IPS DF 19.7 (cell line): Measurements from ENCODE around the gene IL1RAP.
A peak's percentile ranks its signal among the peaks of the same experiment; 100 is the strongest.
"Not testable (repeated sequence)": the region's sequence is repeated elsewhere in the genome, so short reads cannot be mapped to it uniquely, and the experiment has no call there.

Source experiments
- DNase-seq: peaks from one replicate; pipeline ENCODE4 v3.0.0-alpha.2; 2013; ENCODE audit warnings: low read depth, low spot score

IL1RAP gene

DNA sequence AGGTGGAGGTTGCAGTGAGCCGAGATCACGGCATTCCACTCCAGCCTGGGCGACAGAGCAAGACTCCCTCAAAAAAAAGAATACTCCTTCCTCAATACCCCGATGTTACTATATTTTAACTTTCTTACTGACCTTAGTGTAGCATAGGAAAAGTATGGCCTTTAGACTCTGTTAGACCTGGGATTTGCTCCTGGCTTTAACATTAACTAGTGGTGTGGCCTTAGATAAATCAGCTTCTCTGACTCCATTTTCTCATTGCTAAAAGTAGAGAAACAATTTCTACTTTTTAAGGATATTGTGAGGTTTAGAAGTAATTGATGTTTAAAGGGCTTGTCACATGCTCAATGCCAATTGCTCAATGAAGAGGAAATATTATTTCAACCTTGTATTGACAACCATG lies 7.6 kb upstream of the IL1RAP start:
- no peak for DNase-seq

DNA sequence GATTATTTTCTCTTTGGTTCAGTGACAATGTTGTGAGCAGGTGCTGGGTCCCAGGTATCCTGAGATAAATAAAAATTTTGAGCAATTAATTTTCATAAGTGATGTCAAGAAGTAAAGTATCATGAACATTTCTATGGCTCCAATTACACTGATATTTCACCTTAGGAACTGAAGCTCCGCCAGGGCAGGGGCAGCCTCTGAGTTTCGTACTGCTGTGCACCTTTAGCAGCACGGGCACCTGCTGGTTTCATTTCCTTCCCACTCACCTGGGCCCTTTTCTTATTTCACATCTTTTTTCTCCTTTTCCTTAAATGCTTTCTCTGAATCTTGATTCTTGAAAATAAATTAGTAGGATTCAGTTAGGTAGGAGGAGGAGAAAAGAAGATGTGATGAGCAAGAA lies 1.2 kb upstream of the IL1RAP start:
- DNase-seq = no peak

DNA sequence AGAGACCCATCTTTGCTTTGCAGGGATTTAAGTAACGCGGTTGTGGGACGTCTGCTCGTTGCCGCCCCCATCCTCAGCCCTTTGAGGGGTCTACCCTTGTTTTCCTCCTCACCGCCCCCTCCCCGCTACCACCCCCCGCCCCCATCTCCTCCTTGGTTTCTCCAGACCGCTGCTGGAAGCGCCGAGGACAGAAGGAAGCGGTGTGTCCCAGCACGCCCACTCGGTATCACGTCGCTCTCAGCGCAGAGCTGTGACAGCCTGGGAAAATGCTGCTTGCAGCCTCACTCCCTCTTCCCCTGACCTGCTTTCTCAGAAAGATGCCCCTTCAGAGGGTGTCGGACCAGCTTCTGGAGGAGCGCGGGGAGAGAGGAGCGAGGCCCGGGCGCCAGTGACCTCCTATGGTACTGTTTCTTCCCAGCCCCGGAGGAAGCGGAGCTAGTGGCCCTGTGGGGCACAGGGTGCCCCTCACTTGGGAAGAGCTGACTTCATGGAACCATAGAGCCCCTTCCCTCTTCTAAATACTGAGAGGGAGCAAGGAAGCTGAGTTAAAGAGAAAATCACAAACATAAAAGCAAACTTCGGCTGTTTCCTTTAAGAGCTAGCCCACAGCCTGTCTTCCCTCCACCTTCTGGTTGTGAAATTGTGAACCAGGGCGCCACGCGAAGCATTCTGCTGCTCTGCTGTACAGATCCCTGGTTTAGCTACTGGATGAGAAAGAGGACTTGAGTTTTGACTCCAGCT lies 698 bp downstream of the IL1RAP start:
- DNase-seq = no peak

DNA sequence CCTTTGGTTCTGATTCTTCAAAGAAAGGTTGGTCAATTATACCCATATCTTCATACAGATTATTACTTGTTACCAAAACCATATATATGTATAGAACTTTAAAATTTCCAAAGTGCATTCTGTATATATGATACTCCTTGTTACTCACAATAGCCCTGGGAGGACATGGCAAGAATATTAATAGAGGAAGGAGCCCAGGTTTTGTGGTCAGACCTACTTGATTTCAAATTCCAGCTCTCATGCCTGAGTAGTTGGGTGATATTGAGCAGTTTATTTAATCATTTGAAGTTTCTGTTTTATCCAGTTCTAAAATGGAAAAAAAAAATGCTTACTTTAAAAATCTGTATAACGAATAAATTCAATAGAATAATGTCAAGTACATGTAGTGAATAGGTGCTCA lies 2.5 kb downstream of the IL1RAP start:
- no peak for DNase-seq

DNA sequence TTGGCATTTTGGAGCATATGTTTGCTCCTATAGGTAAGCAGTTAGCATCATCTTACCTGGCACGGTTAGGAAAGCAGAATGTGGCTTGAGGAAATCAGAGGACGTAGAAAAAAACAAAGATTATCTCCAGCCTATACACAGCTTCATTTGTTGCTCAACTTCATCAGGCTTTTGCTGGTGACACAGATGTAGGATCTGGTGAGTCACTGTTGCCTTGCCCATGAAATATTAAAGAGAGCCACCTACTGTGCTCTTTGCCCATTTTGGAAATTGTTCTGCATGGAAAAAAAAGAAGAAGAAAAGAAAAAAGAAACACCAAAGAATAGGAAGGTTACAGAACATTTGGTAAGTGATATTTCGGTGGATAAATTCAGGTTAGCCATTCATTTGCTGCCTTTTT lies 3.8 kb downstream of the IL1RAP start:
- no peak for DNase-seq

DNA sequence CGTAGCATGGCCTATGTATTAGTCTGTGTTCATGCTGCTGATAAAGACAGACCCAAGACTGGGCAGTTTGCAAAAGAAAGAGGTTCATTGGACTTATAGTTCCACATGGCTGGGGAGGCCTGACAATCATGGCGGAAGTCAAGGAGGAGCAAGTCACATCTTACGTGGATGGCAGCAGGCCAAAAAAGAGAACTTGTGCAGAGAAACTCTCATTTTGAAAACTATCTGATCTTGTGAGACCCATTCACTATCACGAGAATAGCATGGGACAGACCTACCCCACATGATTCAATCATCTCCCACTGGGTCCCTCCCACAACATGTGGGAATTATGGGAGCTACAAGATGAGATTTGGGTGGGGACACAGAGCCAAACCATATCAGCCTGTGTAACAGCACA lies 4.6 kb downstream of the IL1RAP start:
- DNase-seq = not testable (repeated sequence)

DNA sequence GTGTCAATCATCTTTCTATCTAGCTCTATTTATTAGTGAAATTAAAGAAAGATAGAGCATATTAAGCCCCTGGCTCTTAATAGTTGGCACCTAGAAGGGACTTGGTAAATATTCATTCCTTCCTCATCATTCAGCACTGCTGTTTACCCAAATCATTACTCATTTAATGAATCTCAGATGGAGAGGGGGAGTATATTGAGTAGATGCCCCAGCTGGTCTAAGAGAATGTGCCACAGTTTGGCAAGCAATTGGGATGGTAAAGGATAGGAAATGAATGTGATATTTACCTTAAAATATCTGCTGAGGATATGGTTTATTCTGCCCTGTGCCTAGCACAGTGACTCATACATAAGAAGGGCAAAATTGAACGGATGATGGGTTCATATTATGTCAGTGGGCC lies 6.0 kb downstream of the IL1RAP start:
- no peak for DNase-seq

DNA sequence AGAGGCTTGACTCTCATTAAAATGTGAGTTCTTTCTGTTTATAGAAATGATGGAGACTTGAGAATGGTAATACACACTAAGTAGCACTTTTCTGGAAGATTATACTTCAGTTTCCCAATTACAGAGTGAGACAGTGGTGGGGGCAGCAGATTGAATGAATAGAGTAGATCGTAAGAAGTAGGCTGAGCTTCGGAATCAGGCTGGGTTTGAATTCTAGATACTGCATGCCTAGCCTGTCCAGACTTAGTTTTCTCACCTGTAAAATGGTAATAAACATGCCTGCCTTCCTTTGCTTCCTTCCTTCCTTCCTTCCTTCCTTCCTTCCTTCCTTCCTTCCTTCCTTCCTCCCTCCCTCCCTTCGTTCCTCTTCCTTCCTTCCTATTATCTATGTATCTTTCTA lies 8.1 kb downstream of the IL1RAP start:
- no peak for DNase-seq

DNA sequence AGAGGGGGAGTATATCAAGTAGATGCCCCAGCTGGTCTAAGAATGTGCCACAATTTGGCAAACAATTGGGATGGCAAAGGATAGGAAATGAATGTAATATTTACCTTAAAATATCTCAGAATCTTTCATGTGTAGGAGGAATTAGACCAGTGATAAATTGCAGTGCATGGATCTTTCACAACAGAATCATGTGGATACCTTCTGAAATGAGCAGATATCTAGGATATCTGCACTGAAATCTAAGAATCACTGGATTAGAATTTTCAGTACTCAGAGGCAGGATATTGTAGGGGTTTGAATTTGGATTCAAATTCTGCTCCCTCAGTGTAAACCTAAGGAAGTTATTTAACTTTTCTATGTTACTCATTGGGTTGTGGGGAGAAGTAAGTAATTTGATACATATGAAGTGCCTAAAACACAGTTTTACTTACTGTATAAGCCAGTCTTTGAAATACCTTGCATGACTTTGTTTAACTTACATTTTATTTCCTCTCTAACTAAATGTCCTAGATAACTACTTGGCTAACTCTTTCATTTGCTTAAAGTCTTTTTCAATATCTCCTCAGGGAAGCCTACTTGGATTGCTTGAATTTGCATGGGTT lies 8.8 kb downstream of the IL1RAP start:
- DNase-seq = no peak

DNA sequence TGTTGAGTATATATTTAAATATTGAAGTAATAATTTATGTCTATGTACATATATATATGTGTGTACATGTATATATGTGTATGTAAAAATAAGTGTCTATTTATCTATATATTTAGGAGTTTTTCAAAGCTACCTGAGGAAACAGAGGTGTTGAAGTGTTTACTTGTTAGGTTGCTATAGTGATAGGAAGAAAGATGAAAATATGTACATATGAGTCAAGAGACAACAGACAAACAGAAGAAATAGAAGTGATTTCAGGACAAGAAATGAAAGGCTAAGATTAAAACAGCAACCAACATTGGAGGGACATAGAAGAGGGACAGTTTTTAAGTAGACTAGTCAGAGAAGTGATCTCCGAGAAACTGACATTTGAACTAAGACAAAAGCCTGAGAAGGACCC lies 11.1 kb downstream of the IL1RAP start:
- no peak for DNase-seq

DNA sequence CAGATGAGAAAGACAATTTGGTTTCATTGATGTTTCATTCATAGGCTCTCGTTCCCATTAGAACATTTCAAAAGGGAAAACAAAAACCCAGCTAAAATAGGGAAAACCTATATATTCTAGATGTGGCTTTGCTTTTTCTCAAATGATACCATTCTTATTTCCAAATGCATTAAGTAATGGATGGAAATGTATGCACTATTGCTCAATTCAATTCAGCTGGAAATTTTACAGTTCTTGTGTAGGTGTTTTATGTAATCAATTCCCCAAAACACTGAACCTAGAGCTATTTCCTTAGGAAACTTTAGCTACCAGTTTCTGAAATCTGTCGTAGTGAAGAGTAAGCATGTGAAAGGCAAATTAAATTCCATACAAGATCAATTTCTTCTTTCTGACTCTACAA lies 11.7 kb downstream of the IL1RAP start:
- DNase-seq = no peak

DNA sequence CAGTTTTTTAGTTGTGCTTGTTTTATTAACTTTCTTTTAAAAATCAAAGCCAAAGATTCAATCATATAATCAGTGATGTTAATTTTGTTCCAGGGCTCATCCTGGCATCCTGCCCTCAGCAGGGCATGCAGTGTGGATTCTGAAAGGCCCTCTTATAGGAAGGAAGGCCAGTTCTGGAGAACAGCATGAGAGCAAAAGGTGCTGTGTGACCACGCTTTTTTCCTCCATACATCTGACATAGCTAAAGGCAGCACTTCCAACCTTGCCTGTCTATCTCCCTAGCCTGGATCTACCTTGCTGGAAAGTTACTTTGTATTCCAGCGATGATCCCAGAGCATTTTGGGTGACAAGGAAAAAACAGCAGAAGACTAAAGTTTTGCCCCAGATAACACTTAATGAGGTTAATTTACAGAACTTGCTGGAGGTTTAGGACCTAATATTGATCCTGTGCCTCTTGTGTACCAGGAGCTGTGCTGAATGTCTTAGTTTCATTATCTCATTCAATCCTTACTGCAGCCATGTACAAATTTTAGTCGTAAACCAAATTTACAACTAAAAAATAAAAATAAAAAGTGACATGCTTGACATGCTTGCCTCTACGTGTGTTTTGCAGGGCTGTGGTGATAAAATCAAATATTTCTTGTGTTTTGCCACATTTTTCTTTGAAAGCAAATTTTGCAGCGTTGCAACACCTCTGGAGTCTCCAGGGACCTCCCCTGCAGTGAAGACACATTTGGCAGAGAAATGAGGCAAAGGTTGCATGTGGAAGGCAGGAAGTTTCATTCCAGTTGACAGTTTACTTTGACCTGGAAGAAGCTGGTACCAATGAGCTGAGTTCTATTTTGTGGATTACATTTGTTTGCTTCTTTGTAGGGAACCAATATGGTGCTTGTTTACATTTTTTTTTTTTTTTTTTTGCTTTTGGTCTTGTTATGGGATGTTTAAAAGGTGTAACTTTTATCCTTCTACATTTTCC lies 13.2 kb downstream of the IL1RAP start:
- no peak for DNase-seq

DNA sequence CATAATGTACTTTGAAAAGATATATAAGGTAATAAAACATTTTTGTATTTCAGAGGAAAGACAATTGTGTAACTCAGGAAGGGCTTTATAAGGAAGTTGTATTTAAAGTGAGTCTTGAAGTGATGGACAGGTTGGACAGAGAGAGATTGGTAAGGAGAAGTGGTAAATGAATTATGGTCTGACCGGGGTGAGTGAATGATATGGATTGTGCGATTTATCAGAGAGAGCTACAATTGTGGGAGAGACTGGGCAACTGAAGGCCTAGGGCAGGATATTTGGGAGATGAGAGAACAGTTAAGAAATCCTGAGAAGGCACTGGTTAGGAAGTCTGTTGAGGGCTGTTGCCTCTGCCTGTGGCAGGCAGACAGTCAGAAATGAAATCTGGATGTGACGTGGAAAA lies 14.8 kb downstream of the IL1RAP start:
- no peak for DNase-seq

DNA sequence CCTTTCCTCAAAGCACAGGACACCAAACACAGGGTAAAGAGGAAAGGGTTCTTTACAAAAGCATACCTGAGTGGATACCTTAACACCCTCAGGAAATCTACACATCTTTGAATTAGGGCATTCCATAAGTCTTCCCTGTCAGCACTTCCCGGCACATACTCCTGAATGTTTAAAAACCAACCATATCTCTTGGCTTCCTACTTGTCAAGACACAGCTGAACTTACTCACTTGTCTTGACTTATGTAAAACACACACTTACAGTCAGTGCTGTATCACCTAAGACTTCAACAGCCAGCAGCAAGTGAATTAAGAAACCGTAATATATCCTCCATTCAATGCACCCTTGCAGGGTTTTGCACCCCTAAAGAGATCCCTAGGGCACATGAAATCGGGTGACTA lies 17.5 kb downstream of the IL1RAP start:
- DNase-seq = no peak

DNA sequence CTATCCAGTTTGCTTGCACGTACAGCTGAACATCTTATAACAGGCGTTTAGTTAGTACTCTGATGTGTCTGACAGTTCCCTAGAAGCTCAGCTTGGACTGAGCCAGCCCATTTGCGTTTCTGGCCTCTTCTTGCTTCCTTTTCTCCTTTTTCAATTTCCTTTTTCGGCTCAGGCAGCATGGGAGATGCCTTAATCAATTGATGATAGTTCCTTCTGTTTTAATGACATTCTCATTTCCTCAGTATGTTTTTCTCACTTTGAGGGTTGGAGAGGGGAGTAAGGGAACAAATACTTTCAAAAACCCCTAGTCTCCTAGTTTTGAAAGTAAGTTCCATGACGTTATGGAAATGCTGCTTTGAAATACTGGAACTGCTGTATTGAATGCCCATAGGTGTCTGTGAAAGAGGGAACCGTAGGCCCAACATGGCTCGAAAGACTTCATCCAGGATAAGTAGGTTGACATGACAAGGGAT lies 18.9 kb downstream of the IL1RAP start:
- DNase-seq = no peak

DNA sequence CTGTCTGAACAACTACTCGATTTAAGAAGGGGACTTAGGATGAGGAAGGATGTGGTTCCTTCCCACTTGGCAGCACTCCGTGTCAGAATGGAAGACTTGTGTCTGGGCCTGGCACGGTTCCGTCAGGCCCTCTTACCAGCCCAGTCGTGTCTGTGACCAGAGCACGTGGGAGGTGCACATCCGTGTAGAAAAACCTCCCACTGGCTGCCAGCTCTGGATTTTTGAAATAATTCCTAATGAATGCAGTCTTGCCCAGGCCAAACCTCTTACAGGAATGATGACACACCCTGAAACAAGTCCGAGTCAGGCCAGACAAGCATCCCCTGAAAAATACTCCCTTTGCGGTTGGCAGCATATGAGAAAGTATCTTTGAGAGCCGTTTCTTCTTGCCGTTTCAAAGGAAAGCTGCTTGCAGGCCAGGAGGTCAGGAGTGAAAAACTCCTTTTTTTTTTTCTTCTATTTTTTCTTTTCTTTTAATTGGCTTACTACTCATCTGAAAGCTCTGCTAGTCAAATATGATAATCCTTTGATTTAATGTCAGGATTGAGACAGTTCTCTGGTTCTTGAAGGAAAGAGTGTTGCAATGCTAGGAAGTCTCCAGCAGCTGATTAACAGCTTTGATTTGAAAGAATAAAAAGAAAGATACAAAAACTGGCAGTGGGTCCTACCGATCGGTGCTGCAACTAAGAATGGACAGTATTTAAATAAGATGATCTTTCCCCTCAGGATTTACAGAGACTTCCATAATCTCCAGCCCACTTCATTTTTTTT lies 19.8 kb downstream of the IL1RAP start:
- no peak for DNase-seq

DNA sequence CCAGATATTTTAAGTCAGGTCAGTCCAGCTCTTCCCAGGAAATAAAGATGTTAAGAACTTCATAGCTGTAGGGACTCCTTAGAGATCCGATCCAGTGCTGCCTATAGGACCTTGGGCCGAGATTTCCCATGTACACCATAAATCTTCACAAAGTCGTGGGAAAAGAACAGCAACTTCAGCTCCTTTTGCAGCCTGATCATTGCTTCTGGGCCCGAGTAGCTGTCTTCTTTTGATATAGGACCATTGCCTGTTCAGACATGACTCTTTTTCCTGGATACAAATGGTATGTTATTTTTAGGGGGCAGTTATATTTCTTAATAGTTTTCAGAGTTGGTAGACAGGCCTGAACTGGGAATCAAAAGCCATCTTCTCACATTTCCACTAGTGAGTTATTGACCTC lies 20.5 kb downstream of the IL1RAP start:
- no peak for DNase-seq

DNA sequence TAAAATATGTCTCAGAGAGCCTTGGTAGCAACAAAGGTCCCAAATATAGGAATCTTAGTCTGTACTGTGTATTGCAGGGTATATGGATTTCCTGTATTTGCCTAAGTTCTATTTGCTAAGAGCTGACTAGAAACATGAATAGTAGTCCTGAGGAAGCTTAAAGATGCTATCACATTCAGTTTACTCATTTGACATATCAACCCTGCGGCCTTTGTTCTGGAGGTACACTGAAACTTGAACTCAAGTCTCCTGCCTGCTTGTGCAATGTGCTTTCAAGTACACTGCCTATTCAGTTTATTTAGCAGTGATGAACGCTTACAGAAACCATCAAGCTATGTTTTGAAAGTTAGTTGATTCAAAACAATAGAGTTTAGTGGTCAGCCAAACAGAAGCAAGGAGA lies 21.1 kb downstream of the IL1RAP start:
- no peak for DNase-seq

DNA sequence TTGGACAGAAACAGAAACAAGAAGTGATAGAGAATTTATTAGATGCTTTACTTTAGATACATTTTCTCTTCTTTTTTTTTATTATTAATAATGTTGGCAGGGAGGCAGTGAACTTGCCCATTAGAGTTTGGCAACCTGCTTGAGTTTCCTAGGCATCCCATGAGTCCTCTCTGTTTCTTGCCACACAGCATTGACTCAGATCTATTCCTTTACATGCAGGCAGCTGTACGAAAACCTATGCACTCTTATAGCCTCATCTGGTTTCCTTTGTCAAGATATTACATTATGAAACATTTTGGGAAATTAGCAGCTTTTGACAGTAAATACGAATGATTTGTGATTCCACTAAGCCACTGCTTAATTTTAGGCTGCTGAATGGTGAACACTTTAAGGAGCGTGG lies 23.3 kb downstream of the IL1RAP start:
- DNase-seq = no peak

DNA sequence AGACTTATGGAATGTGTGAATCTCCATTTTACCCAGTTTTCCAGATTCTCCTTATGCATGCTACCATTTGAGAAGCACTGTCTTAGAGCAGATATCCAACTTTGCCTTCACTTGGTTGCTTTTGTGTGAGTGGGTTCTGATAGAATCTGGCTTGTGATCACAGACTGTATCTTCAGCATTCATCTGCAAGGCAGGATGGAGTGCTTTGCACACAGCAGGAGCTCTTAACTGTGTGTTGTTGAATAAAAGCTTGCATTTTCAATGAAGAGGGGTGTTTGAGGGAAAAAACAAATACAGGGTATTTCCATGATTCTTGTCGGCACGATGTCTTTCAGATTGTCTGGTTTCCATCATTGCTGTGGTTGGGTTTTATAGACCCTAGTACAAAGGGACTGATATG lies 24.4 kb downstream of the IL1RAP start:
- no peak for DNase-seq

DNA sequence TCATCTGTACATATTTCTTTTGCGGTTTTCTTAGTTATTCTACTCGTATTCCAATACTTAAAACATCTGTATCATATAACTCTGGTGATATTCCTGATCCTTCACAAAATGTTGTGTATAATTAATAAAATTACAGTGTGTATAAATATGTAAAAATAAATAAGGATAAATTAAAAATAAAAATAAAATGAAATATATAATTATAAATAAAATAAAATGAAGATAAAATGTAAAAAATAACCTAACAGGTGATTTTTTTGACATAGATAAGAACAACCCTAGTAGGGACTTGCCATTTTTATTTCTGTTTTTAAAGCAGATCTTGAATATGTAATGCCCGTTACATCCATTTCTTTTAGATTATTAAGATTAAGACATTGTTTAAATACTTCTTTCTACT lies 25.6 kb downstream of the IL1RAP start:
- DNase-seq = no peak

DNA sequence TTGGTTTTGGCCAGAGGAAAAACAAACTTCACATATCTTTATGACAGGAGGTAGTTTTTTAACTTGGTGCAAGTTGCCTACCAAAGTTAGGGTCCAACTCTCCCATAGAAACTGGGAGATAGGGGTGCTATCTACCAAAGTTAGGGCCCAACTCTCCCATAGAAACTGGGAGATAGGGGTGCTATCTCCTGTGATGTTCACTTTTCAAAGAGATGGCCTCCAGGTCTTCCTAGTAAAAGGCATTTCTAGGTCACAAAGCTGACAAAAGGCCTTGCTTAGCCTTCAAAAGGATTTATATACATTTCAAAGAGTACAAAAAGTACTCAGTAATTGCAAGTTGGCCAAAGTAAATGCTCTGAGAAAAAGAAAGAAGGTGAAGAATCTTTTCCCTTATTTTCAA lies 27.1 kb downstream of the IL1RAP start:
- DNase-seq = peak; percentile 30
